Neural crest cell (in vitro differentiated cells): Measurements from ENCODE around the gene PAX7. TPM values are rescaled to one million over a fixed set of nuclear protein-coding genes. Genes with fewer than 3 reads are reported as not detected.
A peak's percentile ranks its signal among the peaks of the same experiment; 100 is the strongest.
"Not testable (repeated sequence)": the region's sequence is repeated elsewhere in the genome, so short reads cannot be mapped to it uniquely, and the experiment has no call there.

Experiments
- DNase-seq: peaks from one replicate; pipeline ENCODE4 v3.0.0; 2021; ENCODE audit warnings: low read depth, mixed read lengths, low spot score
- H3K27ac Mint-ChIP-seq: one replicate; pipeline ENCODE4 v1.8.0; 2021; ENCODE audit warnings: mild to moderate bottlenecking, mixed read lengths; ENCODE audit not compliant: unreplicated experiment
- H3K27me3 Mint-ChIP-seq: 2 replicates; pipeline ENCODE4 v1.8.0; 2021; ENCODE audit warnings: low read depth, mild to moderate bottlenecking, mixed read lengths
- H3K36me3 Mint-ChIP-seq: 2 replicates; pipeline ENCODE4 v1.8.0; 2021; ENCODE audit warnings: low read depth, mild to moderate bottlenecking, mixed read lengths
- H3K4me1 Mint-ChIP-seq: 2 replicates; pipeline ENCODE4 v1.8.0; 2021; ENCODE audit warnings: mixed read lengths
- H3K4me3 Mint-ChIP-seq: one replicate; pipeline ENCODE4 v1.8.0; 2021; ENCODE audit warnings: mild to moderate bottlenecking, mixed read lengths
- H3K9me3 Mint-ChIP-seq: 2 replicates; pipeline ENCODE4 v1.8.0; 2021; ENCODE audit warnings: mixed read lengths
- CTCF ChIP-seq: fragments of 200-600 bp; sonication (generic); conservative IDR thresholded peaks from 2 replicates; pipeline ENCODE4 v1.5.0; 2021; ENCODE audit warnings: antibody characterized with exemption, mild to moderate bottlenecking
- total RNA-seq: library from RNA; stranded (reverse); gene quantifications from 2 replicates; pipeline ENCODE4 v1.2.1, GENCODE V29; 2021

Gene PAX7
- total RNA-seq, 1 donor from 2014 or later = 10.9 TPM

- peak overlapping the region; percentile 89 for H3K27ac Mint-ChIP-seq
- peaks cover 5% of the 10 kb centered on the region for H3K9me3 Mint-ChIP-seq
- no peaks in the 10 kb centered on the region for H3K36me3 Mint-ChIP-seq
- peaks cover 11% of the 10 kb centered on the region for H3K27me3 Mint-ChIP-seq
- peaks cover 33% of the 10 kb centered on the region for H3K4me1 Mint-ChIP-seq
- DNase-seq = no peak
- no peak for TF ChIP-seq CTCF
- no peak overlapping the region for H3K4me3 Mint-ChIP-seq
These were observed 109.3 kb downstream of the PAX7 start for GRCh38 chr1:18739897-18740296.

- no peak overlapping the region for H3K27ac Mint-ChIP-seq
- no peak overlapping the region for H3K4me3 Mint-ChIP-seq
- H3K9me3 Mint-ChIP-seq = peaks cover 5% of the 10 kb centered on the region
- peaks cover 30% of the 10 kb centered on the region for H3K4me1 Mint-ChIP-seq
- TF ChIP-seq CTCF = no peak
- H3K27me3 Mint-ChIP-seq = peaks cover 11% of the 10 kb centered on the region
- H3K36me3 Mint-ChIP-seq = no peaks in the 10 kb centered on the region
- DNase-seq = no peak
These were observed 110.0 kb downstream of the PAX7 start for GRCh38 chr1:18740617-18741016.

- TF ChIP-seq CTCF = no peak
- peaks cover 14% of the 10 kb centered on the region for H3K4me1 Mint-ChIP-seq
- no peak for DNase-seq
- no peaks in the 10 kb centered on the region for H3K36me3 Mint-ChIP-seq
- H3K9me3 Mint-ChIP-seq = peaks cover 5% of the 10 kb centered on the region
- H3K27me3 Mint-ChIP-seq = peaks cover 17% of the 10 kb centered on the region
- no peak overlapping the region for H3K27ac Mint-ChIP-seq
- H3K4me3 Mint-ChIP-seq = no peak overlapping the region
These were observed 112.6 kb downstream of the PAX7 start for GRCh38 chr1:18743233-18743632.

- not testable (repeated sequence) for H3K36me3 Mint-ChIP-seq, H3K9me3 Mint-ChIP-seq, DNase-seq, H3K4me1 Mint-ChIP-seq, H3K4me3 Mint-ChIP-seq, H3K27ac Mint-ChIP-seq
- H3K27me3 Mint-ChIP-seq = peaks cover 27% of the 10 kb centered on the region
These were observed 113.7 kb downstream of the PAX7 start for GRCh38 chr1:18744381-18744780.

GRCh38 chr1:18746981-18747380, 116.3 kb downstream of the PAX7 start:
- Mint-ChIP-seq H3K9me3 (peaks cover 10% of the 10 kb centered on the region), H3K36me3 (no peaks in the 10 kb centered on the region), H3K27ac (no peak overlapping the region), H3K4me3 (no peak overlapping the region), H3K27me3 (peaks cover 40% of the 10 kb centered on the region), H3K4me1 (no peaks in the 10 kb centered on the region)
- no peak for TF ChIP-seq CTCF
- DNase-seq = no peak

- no peak for DNase-seq
- Mint-ChIP-seq H3K9me3 (peaks cover 10% of the 10 kb centered on the region), H3K27ac (no peak overlapping the region), H3K4me3 (no peak overlapping the region), H3K36me3 (no peaks in the 10 kb centered on the region), H3K4me1 (no peaks in the 10 kb centered on the region), H3K27me3 (peaks cover 46% of the 10 kb centered on the region)
- TF ChIP-seq CTCF = no peak
These were observed 117.0 kb downstream of the PAX7 start for GRCh38 chr1:18747671-18748070.
